COLO668 (cell line): ENCODE data around the gene CFAP251.

ENCODE experiments used
- DNase-seq: peaks from one replicate; lab custom pipeline; 2025; ENCODE audit not compliant: unreplicated experiment; lab: John Stamatoyannopoulos, UW

The CFAP251 gene

DNA sequence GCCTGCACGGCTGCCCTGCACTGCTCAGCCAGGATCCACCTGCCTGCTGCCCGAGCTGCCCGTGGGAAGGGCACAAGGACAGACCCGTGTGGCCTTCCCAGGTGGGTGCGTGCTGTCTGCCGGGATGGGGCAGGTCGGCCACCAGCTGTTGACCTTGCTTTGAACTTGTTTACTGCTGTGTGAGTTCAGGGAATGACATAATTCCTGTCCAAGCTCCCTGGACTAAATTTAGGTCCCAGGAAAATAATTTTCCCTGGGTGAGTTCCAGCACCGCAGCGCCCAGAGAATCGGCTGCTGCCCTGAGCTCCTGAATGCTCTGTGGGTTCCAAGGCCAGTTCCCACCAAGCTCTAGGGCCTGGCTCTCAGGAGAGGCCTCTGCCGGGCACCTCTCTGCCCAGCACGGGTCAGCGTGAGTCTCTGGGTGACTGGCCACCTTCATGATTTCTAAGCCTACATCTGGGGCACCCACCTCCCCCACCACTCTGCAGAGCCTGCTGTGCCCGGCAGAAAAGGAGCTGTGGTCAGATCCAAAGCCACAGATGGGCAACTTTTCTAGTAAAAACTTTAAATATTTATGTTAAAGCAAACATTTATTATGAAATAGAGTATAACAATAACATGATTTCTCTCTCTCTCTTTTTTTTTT lies 133.0 kb downstream of the CFAP251 start:
- no peak for DNase-seq

DNA sequence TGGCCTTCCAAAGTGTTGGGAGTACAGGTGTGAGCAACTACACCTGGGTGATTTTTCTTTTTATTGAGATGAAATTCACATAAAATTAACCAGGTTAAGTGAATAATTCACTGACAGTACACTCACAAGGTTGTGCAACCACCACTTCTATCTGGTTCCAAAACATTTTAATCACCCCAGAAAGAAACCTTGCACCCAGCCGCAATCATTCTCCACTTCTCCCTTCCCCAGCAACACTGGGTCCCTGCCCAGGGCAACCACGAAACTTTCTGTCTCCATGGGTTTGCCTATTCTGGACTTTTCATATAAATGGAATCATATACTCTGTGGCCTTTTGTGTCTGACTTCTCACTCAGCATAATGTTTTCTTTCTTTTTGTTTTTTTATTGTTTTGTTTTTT lies 133.9 kb downstream of the CFAP251 start:
- DNase-seq: no peak
